GM23338 (cell line): ENCODE measurements around the gene SLC12A3. TPM values are rescaled to one million over a fixed set of nuclear protein-coding genes. Genes with fewer than 3 reads are reported as not detected.

Experiments used
- ATAC-seq: fragments of 200-7000 bp; cut with Tn5 transposase; 3 replicates; pipeline ENCODE4 v1.9.1; 2020
- DNase-seq: peaks from one replicate; pipeline ENCODE4 v3.0.0-alpha.2; 2015; ENCODE audit warnings: low spot score
- H2AFZ ChIP-seq: fragments of 200-600 bp; sonication (generic); 2 replicates; pipeline ENCODE4 v1.8.0; 2016; ENCODE audit warnings: antibody characterized with exemption, mild to moderate bottlenecking, moderate library complexity
- H3F3A ChIP-seq: fragments of 200-600 bp; sonication (generic); replicated peaks from 2 replicates; pipeline ENCODE4 v1.8.0; 2017; ENCODE audit warnings: antibody characterized with exemption, mixed run types, low read depth
- H3K27ac ChIP-seq: fragments of 200-600 bp; sonication (generic); 2 replicates; pipeline ENCODE4 v1.6.1; 2016; ENCODE audit warnings: low read depth
- H3K27me3 ChIP-seq: fragments of 200-600 bp; sonication (generic); 2 replicates; pipeline ENCODE4 v1.8.0; 2016; ENCODE audit warnings: mild to moderate bottlenecking, mixed run types, moderate library complexity; ENCODE audit not compliant: insufficient read depth
- H3K36me3 ChIP-seq: fragments of 200-600 bp; sonication (generic); 2 replicates; pipeline ENCODE4 v1.8.0; 2016; ENCODE audit warnings: mild to moderate bottlenecking; ENCODE audit not compliant: insufficient read depth
- H3K4me1 ChIP-seq: fragments of 200-600 bp; sonication (generic); 2 replicates; pipeline ENCODE4 v1.8.0; 2016; ENCODE audit warnings: mild to moderate bottlenecking, moderate library complexity; ENCODE audit not compliant: insufficient read depth
- H3K4me2 ChIP-seq: fragments of 200-600 bp; sonication (generic); 2 replicates; pipeline ENCODE4 v1.7.1; 2017; ENCODE audit warnings: mixed run types
- H3K4me3 ChIP-seq: fragments of 200-600 bp; sonication (generic); 2 replicates; pipeline ENCODE4 v1.6.1; 2016; ENCODE audit warnings: mixed run types
- H3K79me2 ChIP-seq: fragments of 200-600 bp; sonication (generic); replicated peaks from 2 replicates; pipeline ENCODE4 v1.8.0; 2017; ENCODE audit warnings: mild to moderate bottlenecking; ENCODE audit not compliant: insufficient read depth
- H3K9me2 ChIP-seq: fragments of 200-600 bp; sonication (generic); 2 replicates; pipeline ENCODE4 v1.8.0; 2017; ENCODE audit not compliant: insufficient read depth
- H4K20me1 ChIP-seq: fragments of 200-600 bp; sonication (generic); replicated peaks from 2 replicates; pipeline ENCODE4 v1.8.0; 2017; ENCODE audit warnings: mild to moderate bottlenecking; ENCODE audit not compliant: insufficient read depth
- H3K27ac Mint-ChIP-seq: 2 replicates; pipeline ENCODE4 v1.8.0; 2020; ENCODE audit warnings: inconsistent platforms, mild to moderate bottlenecking, moderate library complexity, mixed read lengths
- H3K27me3 Mint-ChIP-seq: 3 replicates; pipeline ENCODE4 v1.8.0; 2022; ENCODE audit warnings: low read depth, mild to moderate bottlenecking, moderate library complexity, mixed read lengths, inconsistent platforms; ENCODE audit not compliant: insufficient read depth, poor library complexity
- H3K36me3 Mint-ChIP-seq: 3 replicates; pipeline ENCODE4 v1.8.0; 2021; ENCODE audit warnings: low read depth, mild to moderate bottlenecking, inconsistent platforms, moderate library complexity, mixed read lengths
- H3K4me1 Mint-ChIP-seq: 3 replicates; pipeline ENCODE4 v1.8.0; 2020; ENCODE audit warnings: mild to moderate bottlenecking, inconsistent platforms, mixed read lengths
- H3K4me3 Mint-ChIP-seq: 3 replicates; pipeline ENCODE4 v1.8.0; 2021; ENCODE audit warnings: moderate library complexity, mild to moderate bottlenecking, inconsistent platforms, mixed read lengths
- H3K9me3 Mint-ChIP-seq: 3 replicates; pipeline ENCODE4 v1.8.0; 2020; ENCODE audit warnings: moderate library complexity, mild to moderate bottlenecking, inconsistent platforms, mixed read lengths
- CREB1 ChIP-seq: fragments of 250-450 bp; sonication (Bioruptor Pico); IDR thresholded peaks from 2 replicates; pipeline ENCODE4 v1.5.0; 2020; ENCODE audit warnings: low read depth, mild to moderate bottlenecking, moderate library complexity
- CTCF ChIP-seq, 2 experiments: fragments of 200-600 bp in 1 of 2; sonication (generic) in 1 of 2; conservative IDR thresholded peaks; 2 replicates each; pipeline versions ENCODE4 v1.5.1 to v1.6.1; 2016 to 2017; ENCODE audit warnings: antibody characterized with exemption in 2 of 2, low read depth in 2 of 2, mild to moderate bottlenecking in 2 of 2, moderate library complexity in 1 of 2
- EZH2 ChIP-seq: fragments of 200-600 bp; sonication (generic); IDR thresholded peaks from one replicate; pipeline ENCODE4 v1.8.0; 2017; ENCODE audit warnings: antibody characterized with exemption, mild to moderate bottlenecking, low read depth; ENCODE audit not compliant: unreplicated experiment
- EZH2phosphoT487 ChIP-seq: fragments of 200-600 bp; sonication (generic); IDR thresholded peaks from one replicate; pipeline ENCODE4 v1.8.1; 2018; ENCODE audit warnings: antibody characterized with exemption; ENCODE audit not compliant: unreplicated experiment
- JUNB ChIP-seq: IDR thresholded peaks from one replicate; pipeline ENCODE4 v1.6.1; 2016; ENCODE audit warnings: antibody characterized with exemption; ENCODE audit not compliant: unreplicated experiment
- NANOG ChIP-seq: IDR thresholded peaks from 2 replicates; pipeline ENCODE4 v1.6.1; 2016; ENCODE audit warnings: antibody characterized with exemption, borderline replicate concordance
- POLR2AphosphoS5 ChIP-seq: IDR thresholded peaks from 2 replicates; pipeline ENCODE4 v1.6.1; 2016; ENCODE audit warnings: antibody characterized with exemption, low read depth
- REST ChIP-seq: IDR thresholded peaks from one replicate; pipeline ENCODE4 v1.6.1; 2018; ENCODE audit warnings: antibody characterized with exemption; ENCODE audit not compliant: unreplicated experiment
- STAT1 ChIP-seq: IDR thresholded peaks from one replicate; pipeline ENCODE4 v1.6.1; 2016; ENCODE audit warnings: antibody characterized with exemption; ENCODE audit not compliant: unreplicated experiment
- ZNF114 ChIP-seq: fragments of 250-450 bp; sonication (Bioruptor Pico); IDR thresholded peaks from 2 replicates; pipeline ENCODE4 v1.5.0; 2020; ENCODE audit warnings: mild to moderate bottlenecking, moderate library complexity
- ZNF331 ChIP-seq: fragments of 250-450 bp; sonication (Bioruptor Pico); IDR thresholded peaks from 2 replicates; pipeline ENCODE4 v1.5.0; 2020; ENCODE audit warnings: low read depth, mild to moderate bottlenecking, moderate library complexity
- ZNF462 ChIP-seq: fragments of 250-450 bp; sonication (Bioruptor Pico); IDR thresholded peaks from 2 replicates; pipeline ENCODE4 v1.5.0; 2020; ENCODE audit warnings: mild to moderate bottlenecking, moderate library complexity
- polyA plus RNA-seq: library from polyadenylated mRNA; unstranded; fragments of >200 nt; fragmentation: Nextera tagmentation; extraction: Ambion mirVana; gene quantifications from 2 replicates; pipeline ENCODE4 v1.2.1, GENCODE V29; 2016
- total RNA-seq: library from RNA; depleted of rRNA; stranded (reverse); fragments of >200 nt; shearing (Covaris generic); gene quantifications from 2 replicates; pipeline ENCODE4 v1.2.3, GENCODE V29; 2014
- TF ChIP-seq, protein P1 (sequence below): IDR thresholded peaks from 2 replicates; pipeline ENCODE4 v1.6.1; 2016; ENCODE audit warnings: antibody characterized with exemption

The SLC12A3 gene
- total and polyA plus RNA-seq, 2 experiments from 2014 or later, result not detected

DNA sequence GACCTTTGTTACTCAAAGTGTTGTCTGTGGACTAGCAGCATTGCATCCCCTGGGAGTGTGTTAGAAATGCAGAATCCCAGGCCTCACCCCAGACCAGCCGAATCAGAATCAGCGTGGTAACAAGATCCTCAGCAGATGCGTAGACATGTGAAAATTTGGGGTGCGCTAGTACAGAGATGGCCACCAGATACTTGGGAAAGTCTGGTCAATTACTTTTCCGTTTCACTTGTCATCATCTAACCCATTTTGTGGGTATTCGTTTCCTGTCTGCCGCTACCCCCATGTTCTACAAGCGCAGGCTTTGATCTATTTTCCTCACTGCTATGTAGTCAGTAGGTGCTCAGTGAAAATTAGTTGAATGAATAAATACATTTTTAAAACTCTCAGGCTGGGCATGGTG lies 33.8 kb downstream of the SLC12A3 start:
- H3K4me2 ChIP-seq, result no peak overlapping the region
- no peaks in the 10 kb centered on the region for H3K9me2 ChIP-seq
- Mint-ChIP-seq H3K27ac (no peak overlapping the region), H3K9me3 (no peaks in the 10 kb centered on the region), H3K27me3 (peaks cover 6% of the 10 kb centered on the region), H3K4me3 (no peak overlapping the region), H3K4me1 (no peaks in the 10 kb centered on the region), H3K36me3 (no peaks in the 10 kb centered on the region)
- DNase-seq, result no peak
- no peaks in the 10 kb centered on the region for H3K27me3 ChIP-seq
- no peaks in the 10 kb centered on the region for H3K4me1 ChIP-seq
- no peaks in the 10 kb centered on the region for H4K20me1 ChIP-seq
- H3K79me2 ChIP-seq, result no peaks in the 10 kb centered on the region
- TF ChIP-seq REST (no peak), EZH2 (no peak), ZNF331 (CRISPR knock-in tag) (no peak), CTCF (conservative IDR thresholded peaks at IDR 0.05; ENCODE audit: low read depth in 2 of 2) (no peak), ZNF462 (CRISPR knock-in tag) (no peak), STAT1 (no peak), EZH2phosphoT487 (no peak), ZNF114 (CRISPR knock-in tag) (no peak), CREB1 (CRISPR knock-in tag) (no peak), JUNB (no peak), POLR2AphosphoS5 (no peak), NANOG (no peak)
- TF ChIP-seq, protein P1, sequence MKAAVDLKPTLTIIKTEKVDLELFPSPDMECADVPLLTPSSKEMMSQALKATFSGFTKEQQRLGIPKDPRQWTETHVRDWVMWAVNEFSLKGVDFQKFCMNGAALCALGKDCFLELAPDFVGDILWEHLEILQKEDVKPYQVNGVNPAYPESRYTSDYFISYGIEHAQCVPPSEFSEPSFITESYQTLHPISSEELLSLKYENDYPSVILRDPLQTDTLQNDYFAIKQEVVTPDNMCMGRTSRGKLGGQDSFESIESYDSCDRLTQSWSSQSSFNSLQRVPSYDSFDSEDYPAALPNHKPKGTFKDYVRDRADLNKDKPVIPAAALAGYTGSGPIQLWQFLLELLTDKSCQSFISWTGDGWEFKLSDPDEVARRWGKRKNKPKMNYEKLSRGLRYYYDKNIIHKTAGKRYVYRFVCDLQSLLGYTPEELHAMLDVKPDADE, result no peak
- no peaks in the 10 kb centered on the region for H3F3A ChIP-seq
- H2AFZ ChIP-seq, result no peak overlapping the region
- no peaks in the 10 kb centered on the region for H3K36me3 ChIP-seq
- no peak overlapping the region for H3K4me3 ChIP-seq
- H3K27ac ChIP-seq, result no peak overlapping the region
- no peak for ATAC-seq
